HCT116 (cell line): ENCODE data around the gene MESD.

ENCODE experiments used
- ATF3 ChIP-seq: IDR thresholded peaks from 2 replicates; pipeline ENCODE4 v1.6.1; 2012
- CEBPB ChIP-seq: IDR thresholded peaks from 2 replicates; pipeline ENCODE4 v1.6.1; 2012; ENCODE audit warnings: low read depth
- CTCF ChIP-seq, 3 experiments: fragments of 200-600 bp in 1 of 3; sonication (generic) in 1 of 3; IDR thresholded peaks in 2 of 3; conservative IDR thresholded peaks in 1 of 3; 2 replicates each; pipeline ENCODE4 v1.5.1; 2012 to 2017; ENCODE audit warnings: low read depth in 2 of 3, low read length in 2 of 3, antibody characterized with exemption in 1 of 3, borderline replicate concordance in 1 of 3, control low read depth in 1 of 3, mild to moderate bottlenecking in 1 of 3, mixed read lengths in 1 of 3, mixed run types in 1 of 3, moderate library complexity in 1 of 3; ENCODE audit not compliant: insufficient read depth in 1 of 3
- EZH2 ChIP-seq: fragments of 200-600 bp; sonication (generic); IDR thresholded peaks from 2 replicates; pipeline ENCODE4 v1.6.1; 2017; ENCODE audit warnings: antibody characterized with exemption, mixed run types
- FOSL1 ChIP-seq: IDR thresholded peaks from 2 replicates; pipeline ENCODE4 v1.6.1; 2012; ENCODE audit warnings: low read depth
- MAX ChIP-seq: IDR thresholded peaks from 2 replicates; pipeline ENCODE4 v1.6.1; 2012
- POLR2A ChIP-seq: IDR thresholded peaks from 2 replicates; pipeline ENCODE4 v1.7.0; 2011; ENCODE audit warnings: borderline replicate concordance; ENCODE audit not compliant: insufficient read depth, insufficient read length; ENCODE audit errors: extremely low read depth
- SIN3A ChIP-seq: IDR thresholded peaks from 2 replicates; pipeline ENCODE4 v1.6.1; 2012; ENCODE audit warnings: low read depth
- SP1 ChIP-seq: IDR thresholded peaks from 2 replicates; pipeline ENCODE4 v1.6.1; 2012; ENCODE audit warnings: low read depth
- TCF7L2 ChIP-seq: IDR thresholded peaks from 2 replicates; pipeline ENCODE4 v1.7.0; 2011; ENCODE audit warnings: borderline replicate concordance, inconsistent platforms; ENCODE audit not compliant: insufficient read depth, insufficient read length; ENCODE audit errors: extremely low read depth
- YY1 ChIP-seq: IDR thresholded peaks from 2 replicates; pipeline ENCODE4 v1.6.1; 2011; ENCODE audit warnings: low read length, low read depth, moderate library complexity, mild to moderate bottlenecking; ENCODE audit not compliant: insufficient replicate concordance; ENCODE audit errors: extremely low read depth

GRCh38 chr15:80948651-80949292, 40.8 kb downstream of the MESD start:
- TF ChIP-seq EZH2 (no peak), CTCF (IDR thresholded peaks at IDR 0.05 in 2 of 3, conservative IDR thresholded peaks at IDR 0.05 in 1 of 3; ENCODE audit: borderline replicate concordance in 1 of 3, insufficient read depth in 1 of 3, low read depth in 2 of 3, low read length in 2 of 3) (no peak), POLR2A (no peak), ATF3 (no peak), SP1 (no peak), CEBPB (no peak), MAX (no peak), YY1 (no peak), TCF7L2 (no peak), SIN3A (no peak), FOSL1 (no peak)
